ENCODE data around the gene ATG9B. TPM values are rescaled to one million over a fixed set of nuclear protein-coding genes. Genes with fewer than 3 reads are reported as not detected.
A peak's percentile ranks its signal among the peaks of the same experiment; 100 is the strongest.

The ATG9B gene
- total RNA-seq, 2 donors from 2014 or later, result not detected

DNA sequence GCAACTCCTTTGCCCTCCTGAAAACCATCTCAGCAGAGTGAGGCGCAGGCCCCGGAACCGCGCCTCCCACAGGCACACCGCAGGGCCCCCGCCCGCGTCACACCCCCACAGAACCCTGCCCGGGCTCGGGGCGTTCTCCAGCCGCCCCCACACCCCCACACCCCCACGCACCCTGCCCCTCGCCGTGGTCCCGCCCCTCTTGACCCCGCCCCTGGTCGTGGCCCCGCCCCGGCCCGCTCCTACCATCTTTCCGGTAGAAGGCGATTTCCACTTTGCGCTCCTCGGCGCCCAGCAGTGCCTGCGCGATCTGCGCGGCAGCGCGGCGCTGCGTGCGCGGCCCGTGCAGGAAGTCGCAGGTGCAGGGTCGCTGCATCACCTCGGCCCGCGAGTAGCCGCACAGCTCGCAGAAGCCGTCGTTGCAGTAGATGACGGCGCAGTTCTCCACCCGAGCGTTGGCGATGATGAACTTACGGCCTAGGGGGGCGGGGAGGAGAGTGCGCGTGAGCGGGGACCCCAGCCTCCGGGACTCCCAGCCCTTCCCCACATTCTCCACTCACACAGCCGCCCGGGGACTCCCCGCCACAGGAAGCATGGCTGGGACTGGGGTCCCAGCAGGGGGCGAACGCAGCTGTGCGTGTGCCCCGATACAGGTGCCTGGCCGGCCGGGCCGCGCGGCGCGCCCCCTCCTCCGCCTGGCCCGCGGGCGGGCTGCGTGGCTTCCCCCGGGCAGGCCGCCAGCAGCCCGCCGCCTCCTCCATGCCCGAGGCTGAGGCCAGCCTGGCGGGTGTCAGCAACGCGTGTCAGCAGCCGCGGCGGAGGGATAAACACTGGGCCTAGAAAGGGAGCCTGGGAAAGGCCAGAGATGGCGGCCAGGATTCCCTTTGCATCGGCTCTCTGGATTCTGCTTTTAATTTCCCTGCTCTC is 49.6 kb downstream of the ATG9B start:
- Histone ChIP-seq H3K27me3 (peaks cover 0 to 25% of the 10 kb centered on the region in 2 donors), H3K4me3 (peak overlapping the region in 1 of 2 donors; percentile 22), H3K9me3 (no peaks in the 10 kb centered on the region), H3K36me3 (replicated peaks in 1 of 2; ENCODE audit: insufficient read depth in 1 of 2, low read depth in 2 of 2) (no peaks in the 10 kb centered on the region), H3K27ac (peak overlapping the region in 3 of 4 donors; percentile 4 to 53 (median 34)), H3K4me1 (peaks cover 33% of the 10 kb centered on the region)
- ATAC-seq (peak; percentile 47), DNase-seq (peak; percentile 45 to 69 (median 50))
- TF ChIP-seq, protein P1, sequence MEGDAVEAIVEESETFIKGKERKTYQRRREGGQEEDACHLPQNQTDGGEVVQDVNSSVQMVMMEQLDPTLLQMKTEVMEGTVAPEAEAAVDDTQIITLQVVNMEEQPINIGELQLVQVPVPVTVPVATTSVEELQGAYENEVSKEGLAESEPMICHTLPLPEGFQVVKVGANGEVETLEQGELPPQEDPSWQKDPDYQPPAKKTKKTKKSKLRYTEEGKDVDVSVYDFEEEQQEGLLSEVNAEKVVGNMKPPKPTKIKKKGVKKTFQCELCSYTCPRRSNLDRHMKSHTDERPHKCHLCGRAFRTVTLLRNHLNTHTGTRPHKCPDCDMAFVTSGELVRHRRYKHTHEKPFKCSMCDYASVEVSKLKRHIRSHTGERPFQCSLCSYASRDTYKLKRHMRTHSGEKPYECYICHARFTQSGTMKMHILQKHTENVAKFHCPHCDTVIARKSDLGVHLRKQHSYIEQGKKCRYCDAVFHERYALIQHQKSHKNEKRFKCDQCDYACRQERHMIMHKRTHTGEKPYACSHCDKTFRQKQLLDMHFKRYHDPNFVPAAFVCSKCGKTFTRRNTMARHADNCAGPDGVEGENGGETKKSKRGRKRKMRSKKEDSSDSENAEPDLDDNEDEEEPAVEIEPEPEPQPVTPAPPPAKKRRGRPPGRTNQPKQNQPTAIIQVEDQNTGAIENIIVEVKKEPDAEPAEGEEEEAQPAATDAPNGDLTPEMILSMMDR (IDR thresholded peaks at IDR 0.05), result peak in 4 of 7 experiments; percentile 19 to 40 (median 25)
- TF ChIP-seq POLR2A (IDR thresholded peaks at IDR 0.05), result peak in 2 of 3 donors; percentile 36 to 51
- intact Hi-C loops (cut with DNase I), result no loop called here
- WGBS, 2 donors, result 1 to 4% methylated on average over 14 to 69 of the region's 89 CpGs

DNA sequence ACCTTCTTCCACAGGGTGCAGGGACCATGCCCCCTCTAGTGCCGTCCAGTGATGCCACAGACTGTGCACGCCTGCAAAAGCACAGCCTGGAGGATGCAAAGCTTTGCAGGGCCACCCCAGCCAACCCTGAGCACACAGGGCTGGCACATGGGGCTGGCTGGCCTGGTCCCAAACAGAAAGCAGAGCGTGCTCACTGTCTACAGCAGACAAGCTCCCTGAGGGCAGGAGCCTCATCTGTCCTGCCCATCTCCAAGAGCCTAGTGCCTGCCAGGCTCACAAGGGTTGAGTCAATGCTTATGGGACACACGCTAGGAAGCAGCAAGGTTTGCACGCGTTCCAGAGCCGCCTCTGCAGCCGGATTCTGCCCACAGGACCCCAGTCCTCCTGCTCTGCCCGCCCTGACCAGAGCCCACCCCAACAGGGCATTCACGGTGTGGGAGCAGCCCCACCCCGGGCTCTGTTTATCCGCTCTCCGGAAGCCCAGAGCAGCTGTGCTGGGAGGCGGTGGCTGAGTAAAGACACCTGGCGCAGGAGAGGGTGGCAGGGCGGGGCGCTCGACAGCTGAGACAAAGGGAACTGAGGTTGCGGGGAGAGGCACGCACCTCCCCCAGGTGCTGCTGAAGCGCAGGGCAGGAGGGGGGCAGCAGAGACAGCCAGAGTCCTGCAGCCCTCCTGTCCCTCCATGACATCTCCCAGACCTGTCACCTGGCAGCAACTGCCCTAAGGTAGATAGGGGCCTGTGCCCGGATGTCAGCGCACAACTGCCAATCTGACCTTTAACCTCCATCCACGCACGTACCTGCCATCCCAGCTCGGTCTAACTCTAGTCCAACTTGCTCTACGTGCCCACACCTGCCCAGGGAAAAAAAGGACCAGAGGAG is 50.5 kb downstream of the ATG9B start:
- H3K9me3 ChIP-seq, result no peaks in the 10 kb centered on the region
- peaks cover 28% of the 10 kb centered on the region for H3K4me1 ChIP-seq
- ATAC-seq, result no peak
- peaks cover 0 to 22% of the 10 kb centered on the region in 2 donors for H3K27me3 ChIP-seq
- TF ChIP-seq, protein P1 (IDR thresholded peaks at IDR 0.05), result no peak
- no peak for TF ChIP-seq POLR2A (IDR thresholded peaks at IDR 0.05)
- no peaks in the 10 kb centered on the region for H3K36me3 ChIP-seq (replicated peaks in 1 of 2; ENCODE audit: insufficient read depth in 1 of 2, low read depth in 2 of 2)
- H3K4me3 ChIP-seq, result no peak overlapping the region
- peak in 1 of 4 donors; percentile 47 for DNase-seq
- peak overlapping the region in 2 of 4 donors; percentile 4 to 53 for H3K27ac ChIP-seq
- intact Hi-C loops (cut with DNase I), result no loop called here
- 48 to 63% methylated on average over 17 to 27 of the region's 27 CpGs for WGBS, 2 donors

DNA sequence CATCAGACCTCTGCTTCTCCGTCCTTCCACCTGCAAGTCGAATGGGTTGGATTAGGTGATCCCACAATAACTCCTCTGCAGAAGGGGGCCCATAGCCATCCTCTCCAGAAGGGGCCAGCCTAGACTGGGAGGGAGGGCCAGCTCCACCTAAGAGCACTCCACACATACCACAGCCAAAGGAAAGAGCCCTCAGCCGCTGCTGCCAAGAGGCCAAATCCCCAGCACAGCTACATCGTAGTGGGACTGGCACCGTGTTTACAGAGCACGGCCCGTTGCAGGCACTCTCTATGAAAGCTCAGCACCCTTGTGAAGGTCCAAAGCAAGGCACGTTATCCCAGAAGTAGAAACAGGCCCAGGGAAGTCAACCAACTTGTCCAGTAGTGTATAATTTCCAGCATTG is 51.6 kb downstream of the ATG9B start:
- H3K36me3 ChIP-seq (replicated peaks in 1 of 2; ENCODE audit: insufficient read depth in 1 of 2, low read depth in 2 of 2), result no peaks in the 10 kb centered on the region
- DNase-seq (no peak), ATAC-seq (no peak)
- no peak overlapping the region for H3K27ac ChIP-seq
- intact Hi-C loops (cut with DNase I), result no loop called here
- peaks cover 0 to 17% of the 10 kb centered on the region in 2 donors for H3K27me3 ChIP-seq
- peaks cover 21% of the 10 kb centered on the region for H3K4me1 ChIP-seq
- WGBS, 2 donors, result 73 to 79% methylated on average over 8 of the region's 8 CpGs
- TF ChIP-seq, protein P1 (IDR thresholded peaks at IDR 0.05), result no peak
- no peak for TF ChIP-seq POLR2A (IDR thresholded peaks at IDR 0.05)
- no peak overlapping the region for H3K4me3 ChIP-seq
- H3K9me3 ChIP-seq, result no peaks in the 10 kb centered on the region

DNA sequence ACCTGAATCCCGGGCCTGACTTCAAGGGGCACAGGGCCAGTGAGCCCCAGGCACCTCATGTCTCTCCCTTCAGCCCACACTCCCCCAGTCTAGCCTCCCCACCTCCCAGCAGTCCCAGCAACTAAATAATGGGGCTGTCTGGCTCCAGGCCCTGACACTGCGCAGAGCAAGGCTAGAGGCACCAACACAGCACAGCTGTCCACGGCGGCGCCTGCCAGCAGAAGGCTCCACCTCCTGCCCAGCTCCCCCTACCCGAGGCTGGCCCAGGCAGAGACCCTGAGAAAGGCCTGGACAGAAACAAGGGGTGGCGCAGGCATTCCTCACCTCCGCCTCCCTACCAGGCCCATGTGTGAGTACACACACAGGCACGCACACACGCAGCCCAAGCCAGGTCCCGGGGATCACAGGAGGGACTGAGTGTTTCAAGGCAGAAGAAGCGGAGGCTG is 52.2 kb downstream of the ATG9B start:
- ATAC-seq, result no peak
- Histone ChIP-seq H3K27me3 (peaks cover 0 to 11% of the 10 kb centered on the region in 2 donors), H3K4me3 (no peak overlapping the region), H3K36me3 (replicated peaks in 1 of 2; ENCODE audit: insufficient read depth in 1 of 2, low read depth in 2 of 2) (no peaks in the 10 kb centered on the region), H3K9me3 (no peaks in the 10 kb centered on the region), H3K27ac (peak overlapping the region in 1 of 4 donors; percentile 36), H3K4me1 (peaks cover 15% of the 10 kb centered on the region)
- WGBS, 2 donors, result 71 to 77% methylated on average over 7 to 12 of the region's 12 CpGs
- intact Hi-C loops (cut with DNase I), result no loop called here
- DNase-seq, result peak in 1 of 4 donors; percentile 52
- no peak for TF ChIP-seq POLR2A (IDR thresholded peaks at IDR 0.05)
- TF ChIP-seq, protein P1 (IDR thresholded peaks at IDR 0.05), result no peak

Measured in body of pancreas (tissue), 4 donors.